ENCODE measurements around the gene GPC1.

Gene GPC1

GRCh38 chr2:240506406-240507059, 71.1 kb downstream of the GPC1 start:
- DNase-seq = peak in 2 of 10 donors; percentile 56 to 59
- intact Hi-C loops (cut with DNase I) = no loop called here

GRCh38 chr2:240507060-240507777, 71.8 kb downstream of the GPC1 start:
- DNase-seq = peak in 2 of 10 donors; percentile 70 to 76
- intact Hi-C loops (cut with DNase I) = no loop called here

DNA sequence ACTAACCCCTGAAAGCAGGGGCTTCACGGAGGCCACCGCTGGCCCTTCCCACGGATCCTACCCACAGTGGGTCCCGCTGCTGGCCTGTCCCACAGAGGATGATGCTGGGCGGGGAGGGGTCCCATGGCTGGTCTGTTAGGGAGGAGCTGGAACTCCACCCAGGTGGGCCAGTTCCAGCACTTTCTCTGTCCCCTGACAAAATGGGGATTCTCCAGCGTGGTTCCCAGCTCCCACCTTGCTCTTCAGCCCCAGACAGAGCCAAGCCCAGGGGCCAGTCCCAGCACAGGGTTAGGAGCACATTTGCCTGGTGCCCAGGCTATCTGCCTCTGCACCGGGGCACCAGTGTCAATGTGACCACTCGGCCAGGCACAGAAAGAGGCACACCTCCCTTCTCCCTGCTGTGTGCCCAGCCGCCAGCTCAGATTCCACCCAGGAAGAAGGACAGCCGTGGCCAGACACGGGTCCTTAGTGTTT, 72.4 kb downstream of the GPC1 start:
- intact Hi-C loops (cut with DNase I) = no loop called here
- peak in 2 of 10 donors; percentile 58 to 65 for DNase-seq

DNA sequence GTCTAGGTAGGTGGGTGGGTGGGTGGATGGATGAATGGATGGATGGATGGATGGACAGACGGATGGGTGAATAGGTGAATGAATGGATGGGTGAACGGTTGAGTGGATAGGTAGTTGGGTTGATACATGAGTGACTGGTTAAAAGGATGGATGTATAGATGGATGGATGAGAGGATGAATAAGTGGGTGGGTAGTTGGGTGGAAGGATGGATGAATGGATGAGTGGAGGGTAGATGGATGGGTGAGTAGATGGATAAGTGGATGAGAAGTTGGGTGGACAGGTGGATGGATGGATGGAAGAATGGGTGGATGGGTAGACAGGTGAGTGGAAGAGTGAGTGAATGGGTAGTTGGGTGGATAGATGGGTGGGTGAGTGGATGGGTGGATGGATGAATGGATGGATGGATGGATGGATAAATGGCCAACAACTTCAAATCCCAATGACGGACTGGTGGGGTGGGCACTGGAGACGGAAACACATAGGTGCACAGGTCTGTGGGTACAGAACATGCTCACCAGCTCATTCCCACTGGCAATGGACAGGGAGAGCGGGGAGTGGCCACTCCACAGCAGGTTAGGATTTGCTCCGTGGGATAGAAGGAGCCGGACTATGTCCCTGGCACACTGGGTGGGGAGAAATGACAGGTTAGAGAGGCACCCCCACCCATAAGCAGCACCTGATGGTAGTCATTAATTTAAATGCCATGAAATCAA, 73.5 kb downstream of the GPC1 start:
- no peak for DNase-seq
- intact Hi-C loops (cut with DNase I) = no loop called here

DNA sequence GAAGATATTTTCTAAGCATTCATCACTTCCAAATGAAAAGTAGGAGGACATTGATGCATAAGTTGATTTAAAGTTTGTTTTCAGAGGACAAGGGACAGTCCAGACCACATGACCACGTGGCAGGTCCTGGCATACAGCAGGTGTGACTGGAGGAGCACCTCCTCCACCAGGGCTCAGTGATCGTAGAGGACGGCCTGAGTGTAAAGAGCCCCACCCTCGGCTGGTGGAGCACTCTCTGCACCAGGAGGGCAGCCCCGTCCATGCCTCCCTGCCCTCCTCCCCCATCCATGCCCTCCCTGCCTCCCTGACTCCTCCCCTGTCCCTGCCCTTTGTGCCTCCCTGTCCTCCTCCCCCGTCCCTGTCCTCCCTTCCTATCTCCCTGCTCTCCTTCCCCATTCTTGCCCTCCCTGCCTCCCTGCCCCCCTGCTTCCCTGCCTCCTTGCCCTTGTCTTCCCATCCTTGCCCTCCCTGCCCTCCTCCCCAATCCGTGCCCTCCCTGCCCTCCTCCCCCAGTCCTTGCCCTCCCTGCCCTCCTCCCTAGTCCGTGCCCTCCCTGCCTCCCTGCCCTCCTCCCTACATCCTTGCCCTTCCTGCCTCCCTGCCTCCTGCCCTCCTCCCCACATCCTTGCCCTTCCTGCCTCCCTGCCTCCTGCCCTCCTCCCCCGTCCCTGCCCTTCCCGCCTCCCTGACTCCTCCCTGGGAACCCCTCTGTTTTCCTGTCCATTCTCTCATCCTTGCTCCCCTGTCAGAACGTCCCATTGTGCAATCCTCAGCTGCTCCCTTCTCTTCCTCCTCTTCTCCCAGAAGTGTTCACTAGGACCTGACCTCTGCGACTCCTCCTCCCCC, 74.4 kb downstream of the GPC1 start:
- peak in 2 of 10 donors; percentile 31 to 39 for DNase-seq
- intact Hi-C loops (cut with DNase I) = no loop called here

DNA sequence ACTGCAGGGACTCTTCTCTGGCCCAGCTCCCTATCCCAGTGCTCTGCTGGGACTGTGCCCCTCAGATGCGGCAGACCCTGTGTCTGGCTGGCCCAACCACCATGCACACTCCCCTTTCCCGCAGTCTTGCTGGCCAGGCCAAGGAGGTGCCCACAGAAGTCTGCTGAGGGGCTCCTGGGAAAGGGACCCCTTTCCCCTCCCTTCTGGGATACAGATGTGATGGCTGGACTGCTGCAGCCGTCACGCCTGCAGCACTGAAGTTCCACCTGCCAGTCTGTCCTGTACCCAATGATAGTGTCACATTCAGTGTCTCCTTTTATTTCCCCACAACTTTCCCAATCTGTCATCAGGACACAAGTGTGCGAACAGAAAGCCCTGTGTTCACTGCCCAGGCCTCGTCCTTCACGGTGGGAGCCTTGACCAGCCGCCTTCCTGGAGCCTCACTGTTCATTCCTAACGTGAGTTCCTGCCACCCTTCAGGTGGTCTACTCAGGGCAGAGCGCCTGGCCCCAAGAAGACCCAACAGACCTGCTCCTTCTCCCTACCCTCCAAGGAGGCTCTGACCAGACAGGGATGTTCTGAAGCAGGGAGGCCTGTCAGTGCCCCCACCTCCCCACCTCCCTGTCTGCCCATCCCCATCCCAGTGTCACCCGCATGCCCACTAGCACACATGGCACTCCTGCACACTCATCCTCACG, 75.2 kb downstream of the GPC1 start:
- intact Hi-C loops (cut with DNase I) = no loop called here
- peak in 2 of 10 donors; percentile 25 to 64 for DNase-seq

DNA sequence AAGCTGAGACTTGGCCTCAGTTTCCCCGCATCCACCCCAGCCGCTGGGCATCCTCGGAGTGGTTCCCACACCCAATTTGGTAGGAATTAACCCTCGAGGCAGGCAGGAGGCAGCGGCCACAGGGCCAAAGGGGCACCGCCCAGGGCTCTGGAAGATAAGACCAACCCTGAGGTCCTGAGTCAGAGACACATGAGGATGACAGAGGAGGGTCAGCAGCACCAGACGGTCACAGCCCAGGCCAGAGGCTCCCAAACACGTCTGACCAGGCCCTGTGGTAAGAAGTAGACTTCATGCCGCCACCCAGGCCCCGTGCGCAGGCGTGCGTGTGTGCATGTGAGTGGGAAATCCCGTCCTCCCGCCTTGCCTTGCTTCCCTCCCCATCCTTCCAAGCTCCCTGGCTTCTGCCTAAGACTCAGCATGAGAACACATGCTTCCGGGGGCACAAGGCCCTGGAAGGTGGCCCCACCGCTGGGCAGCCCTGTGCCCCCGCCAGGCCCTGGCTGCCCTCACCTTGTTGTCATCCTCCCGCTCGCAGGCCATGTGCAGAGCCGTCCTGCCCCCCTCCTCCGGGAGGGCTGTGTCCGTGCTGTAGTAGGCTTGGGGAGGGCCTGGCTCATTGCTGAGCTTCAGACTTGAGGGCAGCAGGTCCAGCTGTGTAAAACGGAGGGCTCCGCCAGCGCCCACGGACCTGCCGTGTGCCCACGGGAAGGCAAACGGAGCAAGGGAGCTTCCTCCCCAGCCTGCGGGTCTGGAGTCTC, 76.1 kb downstream of the GPC1 start:
- intact Hi-C loops (cut with DNase I) = no loop called here
- peak in 1 of 10 donors; percentile 63 for DNase-seq

DNA sequence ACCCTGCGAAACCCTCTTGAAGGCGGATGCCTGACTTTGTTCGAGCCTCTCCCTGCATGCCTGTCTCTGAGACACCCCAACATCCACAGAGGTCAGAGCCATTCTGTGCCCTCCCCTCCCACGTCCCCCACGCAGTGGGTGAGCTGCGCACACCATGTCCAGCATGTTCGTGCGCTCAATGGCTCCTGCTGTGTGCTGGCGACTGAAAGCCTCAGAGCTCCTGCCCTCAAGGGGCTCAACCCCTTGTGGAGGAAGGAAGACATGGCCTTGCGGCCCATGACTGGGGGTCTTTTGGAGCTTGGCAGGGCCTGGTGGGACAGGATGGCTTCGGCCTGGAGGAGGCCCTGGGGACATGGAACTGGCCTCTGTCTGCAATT, 76.6 kb downstream of the GPC1 start:
- DNase-seq = peak in 1 of 10 donors; percentile 47
- intact Hi-C loops (cut with DNase I) = no loop called here

DNA sequence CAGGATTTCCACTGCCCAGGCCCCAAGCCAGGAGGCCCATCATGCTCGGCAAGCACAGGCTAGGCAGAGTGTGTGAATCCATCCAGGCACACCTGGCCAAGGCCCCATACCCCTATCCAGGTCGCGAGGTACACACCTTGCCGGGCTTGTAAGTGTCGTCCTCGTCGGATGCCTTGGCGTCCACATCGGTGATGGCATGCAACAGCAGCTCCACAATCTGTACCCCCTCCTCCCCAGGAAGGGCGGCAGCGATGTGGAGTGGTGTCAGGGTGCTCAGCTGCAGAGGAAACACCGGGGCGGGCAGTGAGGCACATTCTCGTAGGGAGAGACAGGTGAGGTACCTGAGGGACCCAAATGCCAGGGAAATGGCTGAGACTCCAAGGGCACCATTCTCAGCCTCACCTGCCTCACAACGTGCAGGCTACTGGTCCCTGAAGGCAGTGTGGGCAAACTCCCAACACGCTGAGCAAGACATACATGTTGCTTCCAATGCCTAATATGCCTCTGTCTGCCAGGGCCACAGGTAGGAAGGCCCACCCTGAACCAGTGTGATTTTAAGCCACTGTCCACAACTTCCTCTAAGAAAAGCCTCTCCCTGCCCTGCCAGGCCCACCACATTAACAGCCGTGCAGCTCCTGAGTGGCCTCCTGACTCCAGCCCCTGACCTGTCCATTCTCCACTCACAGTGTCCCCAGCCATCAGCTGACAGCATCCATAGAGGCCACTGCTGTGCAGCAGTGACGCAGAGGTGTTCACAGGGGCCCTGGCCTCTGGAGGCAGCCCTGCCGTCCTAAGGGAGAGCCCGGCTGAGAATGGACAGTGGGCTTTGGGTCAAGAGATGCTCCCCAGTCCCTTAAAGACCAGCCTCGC, 77.4 kb downstream of the GPC1 start:
- intact Hi-C loops (cut with DNase I) = no loop called here
- peak in 1 of 10 donors; percentile 75 for DNase-seq

- intact Hi-C loops (cut with DNase I) = no loop called here
- peak in 9 of 10 donors; percentile 48 to 95 (median 65) for DNase-seq
Observed at GRCh38 chr2:240513549-240514287, 78.3 kb downstream of the GPC1 start.

- intact Hi-C loops (cut with DNase I) = no loop called here
- peak in 2 of 10 donors; percentile 62 to 80 for DNase-seq
Observed at GRCh38 chr2:240514631-240515030, 79.2 kb downstream of the GPC1 start.

- peak in 1 of 10 donors; percentile 49 for DNase-seq
- intact Hi-C loops (cut with DNase I) = no loop called here
Observed at GRCh38 chr2:240517342-240517741, 81.9 kb downstream of the GPC1 start.
